Measurements from ENCODE around the gene RBM19. TPM values are rescaled to one million over a fixed set of nuclear protein-coding genes. Genes with fewer than 3 reads are reported as not detected.
"Not testable (repeated sequence)": the region's sequence is repeated elsewhere in the genome, so short reads cannot be mapped to it uniquely, and the experiment has no call there.

The RBM19 gene
- total RNA-seq, 2 donors from 2014 or later = 38.6 to 43.1 TPM

- Mint-ChIP-seq H3K4me1 (no peaks in the 10 kb centered on the region), H3K4me3 (no peak overlapping the region), H3K27me3 (ENCODE audit: insufficient read depth) (peaks cover 41% of the 10 kb centered on the region), H3K9me3 (no peaks in the 10 kb centered on the region), H3K36me3 (ENCODE audit: low read depth) (no peaks in the 10 kb centered on the region), H3K27ac (no peak overlapping the region)
- no peaks in the 10 kb centered on the region for H3K9me3 ChIP-seq (ENCODE audit: control insufficient read depth, low read length)
- WGBS, 2 experiments (ENCODE audit: insufficient coverage in 1 of 2, insufficient read length in 1 of 2) = 94 to 95% methylated on average over 4 to 8 of the region's 8 CpGs
- no peaks in the 10 kb centered on the region for H3K4me1 ChIP-seq (ENCODE audit: control insufficient read depth, insufficient read depth, low read length)
- H3K27ac ChIP-seq (ENCODE audit: low read depth, low read length) = no peak overlapping the region
- no peak for DNase-seq
- peaks cover 15% of the 10 kb centered on the region for H3K27me3 ChIP-seq (ENCODE audit: control insufficient read depth, insufficient read depth, low read length, poor library complexity, severe bottlenecking)
- H3K4me3 ChIP-seq (ENCODE audit: low read length) = no peak overlapping the region
- no peak overlapping the region for H3K9ac ChIP-seq (ENCODE audit: extremely low read depth, low read length, poor library complexity, severe bottlenecking)
- TF ChIP-seq CTCF (conservative IDR thresholded peaks at IDR 0.05) = no peak
- H3K36me3 ChIP-seq (ENCODE audit: control insufficient read depth, insufficient read depth, low read length) = no peaks in the 10 kb centered on the region
Measured at GRCh38 chr12:114000861-114001260, 34.7 kb upstream of the RBM19 start.

GRCh38 chr12:114000261-114000660, 34.1 kb upstream of the RBM19 start:
- not testable (repeated sequence) for H3K27ac ChIP-seq (ENCODE audit: low read depth, low read length); H3K4me1 Mint-ChIP-seq; H3K9me3 ChIP-seq (ENCODE audit: control insufficient read depth, low read length); H3K4me3 Mint-ChIP-seq; H3K9ac ChIP-seq (ENCODE audit: extremely low read depth, low read length, poor library complexity, severe bottlenecking); H3K4me1 ChIP-seq (ENCODE audit: control insufficient read depth, insufficient read depth, low read length); H3K36me3 Mint-ChIP-seq (ENCODE audit: low read depth); H3K9me3 Mint-ChIP-seq; H3K27ac Mint-ChIP-seq; DNase-seq; H3K36me3 ChIP-seq (ENCODE audit: control insufficient read depth, insufficient read depth, low read length); H3K4me3 ChIP-seq (ENCODE audit: low read length)
- H3K27me3 Mint-ChIP-seq (ENCODE audit: insufficient read depth) = peaks cover 41% of the 10 kb centered on the region
- WGBS, 2 experiments (ENCODE audit: insufficient coverage in 1 of 2, insufficient read length in 1 of 2) = 65 to 83% methylated on average over 2 to 7 of the region's 7 CpGs
- peaks cover 15% of the 10 kb centered on the region for H3K27me3 ChIP-seq (ENCODE audit: control insufficient read depth, insufficient read depth, low read length, poor library complexity, severe bottlenecking)

GRCh38 chr12:113997365-113997764, 31.2 kb upstream of the RBM19 start:
- Histone ChIP-seq H3K9ac (ENCODE audit: extremely low read depth, low read length, poor library complexity, severe bottlenecking) (no peak overlapping the region), H3K27ac (ENCODE audit: low read depth, low read length) (no peak overlapping the region), H3K9me3 (ENCODE audit: control insufficient read depth, low read length) (no peaks in the 10 kb centered on the region), H3K4me3 (ENCODE audit: low read length) (no peak overlapping the region), H3K27me3 (ENCODE audit: control insufficient read depth, insufficient read depth, low read length, poor library complexity, severe bottlenecking) (peaks cover 18% of the 10 kb centered on the region), H3K4me1 (ENCODE audit: control insufficient read depth, insufficient read depth, low read length) (no peaks in the 10 kb centered on the region), H3K36me3 (ENCODE audit: control insufficient read depth, insufficient read depth, low read length) (no peaks in the 10 kb centered on the region)
- peaks cover 59% of the 10 kb centered on the region for H3K27me3 Mint-ChIP-seq (ENCODE audit: insufficient read depth)
- H3K27ac Mint-ChIP-seq = no peak overlapping the region
- no peak for DNase-seq
- H3K9me3 Mint-ChIP-seq = no peaks in the 10 kb centered on the region
- H3K36me3 Mint-ChIP-seq (ENCODE audit: low read depth) = no peaks in the 10 kb centered on the region
- H3K4me3 Mint-ChIP-seq = no peak overlapping the region
- H3K4me1 Mint-ChIP-seq = no peaks in the 10 kb centered on the region
- WGBS, 2 experiments (ENCODE audit: insufficient coverage in 1 of 2, insufficient read length in 1 of 2) = 79 to 88% methylated on average over 3 of the region's 3 CpGs
- TF ChIP-seq CTCF (conservative IDR thresholded peaks at IDR 0.05) = no peak

GRCh38 chr12:113996026-113996425, 29.9 kb upstream of the RBM19 start:
- WGBS, 2 experiments (ENCODE audit: insufficient coverage in 1 of 2, insufficient read length in 1 of 2) = 52 to 61% methylated on average over 7 of the region's 7 CpGs
- H3K4me1 ChIP-seq (ENCODE audit: control insufficient read depth, insufficient read depth, low read length) = no peaks in the 10 kb centered on the region
- H3K36me3 ChIP-seq (ENCODE audit: control insufficient read depth, insufficient read depth, low read length) = no peaks in the 10 kb centered on the region
- H3K4me3 ChIP-seq (ENCODE audit: low read length) = no peak overlapping the region
- Mint-ChIP-seq H3K4me3 (no peak overlapping the region), H3K27me3 (ENCODE audit: insufficient read depth) (peaks cover 56% of the 10 kb centered on the region), H3K27ac (no peak overlapping the region), H3K4me1 (no peaks in the 10 kb centered on the region), H3K36me3 (ENCODE audit: low read depth) (no peaks in the 10 kb centered on the region), H3K9me3 (no peaks in the 10 kb centered on the region)
- DNase-seq = peak; percentile 88
- H3K27ac ChIP-seq (ENCODE audit: low read depth, low read length) = no peak overlapping the region
- TF ChIP-seq CTCF (conservative IDR thresholded peaks at IDR 0.05) = peak; percentile 64
- H3K27me3 ChIP-seq (ENCODE audit: control insufficient read depth, insufficient read depth, low read length, poor library complexity, severe bottlenecking) = peaks cover 13% of the 10 kb centered on the region
- H3K9me3 ChIP-seq (ENCODE audit: control insufficient read depth, low read length) = no peaks in the 10 kb centered on the region
- H3K9ac ChIP-seq (ENCODE audit: extremely low read depth, low read length, poor library complexity, severe bottlenecking) = no peak overlapping the region
